HG03571 (cell line): Measurements from ENCODE around the gene SLC10A7.

Experiments used
- ATAC-seq: cut with Tn5 transposase; IDR thresholded peaks from one replicate; pipeline ENCODE4 v1.9.1; 2021; ENCODE audit not compliant: unreplicated experiment

Gene SLC10A7

GRCh38 chr4:146521541-146522097 lies at the start of gene SLC10A7:
Gene SLC10A7 (minus strand): TSS chr4:146521940. CDS start chr4:146521717, 223 bp downstream.
- ATAC-seq: peak; percentile 82

GRCh38 chr4:146567396-146567795 lies 45.7 kb upstream of the SLC10A7 start:
- ATAC-seq: no peak

GRCh38 chr4:146564492-146564891 lies 42.8 kb upstream of the SLC10A7 start:
- ATAC-seq: no peak

GRCh38 chr4:146550161-146550560 lies 28.4 kb upstream of the SLC10A7 start:
- no peak for ATAC-seq

GRCh38 chr4:146548443-146548842 lies 26.7 kb upstream of the SLC10A7 start:
- no peak for ATAC-seq

GRCh38 chr4:146545102-146545501 lies 23.4 kb upstream of the SLC10A7 start:
- no peak for ATAC-seq

GRCh38 chr4:146534178-146534577 lies 12.4 kb upstream of the SLC10A7 start:
- no peak for ATAC-seq

GRCh38 chr4:146525754-146526153 lies 4.0 kb upstream of the SLC10A7 start:
- no peak for ATAC-seq

GRCh38 chr4:146524663-146525062 lies 2.9 kb upstream of the SLC10A7 start:
- no peak for ATAC-seq

- peak; percentile 8 for ATAC-seq
Measured at GRCh38 chr4:146522869-146523205, 1.1 kb upstream of the SLC10A7 start.

- ATAC-seq: peak; percentile 79
Measured at GRCh38 chr4:146522098-146522868, 543 bp upstream of the SLC10A7 start.

GRCh38 chr4:146520896-146521540 lies 722 bp downstream of the SLC10A7 start:
- ATAC-seq: peak; percentile 36

- no peak for ATAC-seq
Measured at GRCh38 chr4:146514651-146515357, 6.9 kb downstream of the SLC10A7 start.

- ATAC-seq: no peak
Measured at GRCh38 chr4:146513548-146513947, 8.2 kb downstream of the SLC10A7 start.

GRCh38 chr4:146511381-146511780 lies 10.4 kb downstream of the SLC10A7 start:
- ATAC-seq: no peak

- ATAC-seq: no peak
Measured at GRCh38 chr4:146510942-146511341, 10.8 kb downstream of the SLC10A7 start.

- no peak for ATAC-seq
Measured at GRCh38 chr4:146508229-146508939, 13.4 kb downstream of the SLC10A7 start.

GRCh38 chr4:146507632-146508031 lies 14.1 kb downstream of the SLC10A7 start:
- ATAC-seq: no peak

- no peak for ATAC-seq
Measured at GRCh38 chr4:146506272-146506671, 15.5 kb downstream of the SLC10A7 start.

GRCh38 chr4:146500216-146500615 lies 21.5 kb downstream of the SLC10A7 start:
- no peak for ATAC-seq

- no peak for ATAC-seq
Measured at GRCh38 chr4:146498291-146498690, 23.4 kb downstream of the SLC10A7 start.
